ENCODE data around the gene CD59. TPM values are rescaled to one million over a fixed set of nuclear protein-coding genes. Genes with fewer than 3 reads are reported as not detected.

Gene CD59
- total and polyA plus RNA-seq, 2 of the 4 experiments (the other 2 are of a cell fraction) = 765 to 1,140 TPM

DNA sequence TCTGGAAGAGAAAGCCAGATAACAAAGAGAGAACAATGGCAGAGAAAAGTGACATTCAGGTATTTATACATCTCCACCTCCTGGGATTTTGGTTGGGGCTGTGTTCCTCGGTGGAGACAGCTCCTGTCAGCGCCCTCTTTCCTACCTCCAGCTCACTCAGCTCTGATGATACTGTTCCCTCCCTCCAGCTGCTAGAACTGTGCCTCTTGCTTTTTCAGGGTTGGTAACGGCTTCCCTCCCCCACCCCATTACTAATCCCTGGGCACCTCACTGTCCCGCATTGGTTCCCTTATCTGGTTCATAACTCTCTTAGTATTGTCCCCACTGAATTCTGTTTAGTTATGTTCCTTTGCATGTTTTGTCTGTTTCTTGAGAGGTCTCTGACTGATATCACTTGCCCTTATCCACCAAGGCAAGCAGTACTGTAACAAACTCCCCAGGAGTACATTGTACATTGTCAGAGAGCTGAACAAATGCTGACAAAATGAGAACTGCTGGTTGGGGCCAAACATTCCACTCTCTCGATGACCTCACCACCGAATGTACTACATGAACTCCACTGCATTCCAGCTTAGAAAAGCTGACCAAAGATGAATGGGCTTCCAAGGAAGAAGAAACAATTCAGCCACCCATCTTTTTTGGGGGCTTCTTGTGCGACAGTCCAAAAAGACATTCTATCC lies 43.8 kb upstream of the CD59 start (continued):
- no peak for TF ChIP-seq RFX5 (IDR thresholded peaks at IDR 0.05; ENCODE audit: low read depth, low read length)

DNA sequence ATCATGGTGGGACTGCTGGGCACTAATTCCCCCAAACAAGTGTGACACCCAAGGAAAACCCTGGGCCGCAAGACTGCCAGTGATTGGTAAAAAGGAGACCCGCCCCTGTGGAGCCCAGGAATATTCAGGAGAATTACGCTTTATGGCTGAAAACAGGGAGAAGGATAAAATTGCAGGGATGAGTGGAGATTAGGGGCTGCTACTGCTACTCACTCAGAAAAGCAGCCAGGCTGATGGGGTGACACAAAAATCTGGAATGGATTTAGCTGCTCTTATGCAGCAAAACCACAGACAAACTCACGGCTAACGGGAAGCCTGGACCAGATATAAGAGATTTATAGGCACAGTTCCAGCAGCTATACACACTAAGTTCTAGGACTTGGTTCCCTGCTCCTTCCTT lies 42.5 kb upstream of the CD59 start:
- Histone ChIP-seq H2BK20ac (ENCODE audit: low read depth, low read length) (no peak overlapping the region), H2BK15ac (ENCODE audit: low read depth, low read length) (no peak overlapping the region), H4K91ac (ENCODE audit: insufficient read depth, low read depth, low read length) (no peak overlapping the region), H4K5ac (ENCODE audit: low read depth, low read length) (no peak overlapping the region), H3K56ac (ENCODE audit: extremely low read depth, insufficient read depth, low read length) (no peak overlapping the region), H2AFZ (replicated peaks; ENCODE audit: low read length, poor library complexity) (peak overlapping the region; percentile 86), H2BK5ac (ENCODE audit: low read depth, low read length, poor library complexity, severe bottlenecking) (no peak overlapping the region), H3K27ac (ENCODE audit: insufficient read depth, low read length) (no peak overlapping the region), H3K18ac (ENCODE audit: low read depth, low read length) (no peak overlapping the region), H3K36me3 (ENCODE audit: control insufficient read depth, insufficient read depth, low read length) (no peaks in the 10 kb centered on the region), H3K79me1 (ENCODE audit: low read depth in 1 of 2, low read length in 2 of 2) (peaks cover 0 to 1% of the 10 kb centered on the region in 2 experiments; a peak in 2 of 4 replicates), H4K8ac (ENCODE audit: low read depth in 2 of 2, low read length in 2 of 2) (peak overlapping the region in 1 of 2 experiments; percentile 46; a peak in 1 of 4 replicates), H3K4me2 (ENCODE audit: low read depth, low read length) (peak overlapping the region; percentile 44; the same call in 1 of the 2 replicates), H3K14ac (replicated peaks; ENCODE audit: low read depth, low read length) (no peak overlapping the region), H3K9me3 (ENCODE audit: control insufficient read depth, insufficient read depth, low read length) (peaks cover 2% of the 10 kb centered on the region; the same call in 1 of the 2 replicates), H3K23ac (ENCODE audit: low read depth, low read length) (peak overlapping the region; percentile 31; the same call in 1 of the 2 replicates), H3K4me3 (ENCODE audit: insufficient read depth, low read depth, low read length) (no peak overlapping the region), H3K4me1 (ENCODE audit: control insufficient read depth, insufficient read depth, low read length) (peaks cover 16% of the 10 kb centered on the region), H4K20me1 (ENCODE audit: insufficient read depth, low read length) (no peaks in the 10 kb centered on the region), H3K9me1 (ENCODE audit: insufficient read depth, low read length) (peaks cover 15% of the 10 kb centered on the region), H3K27me3 (ENCODE audit: control insufficient read depth, insufficient read depth, low read length) (peaks cover 5% of the 10 kb centered on the region), H3K9ac (ENCODE audit: low read depth, low read length) (no peak overlapping the region), H2AK5ac (ENCODE audit: low read depth, low read length) (no peak overlapping the region; the same call in 1 of the 2 replicates), H2BK120ac (ENCODE audit: low read depth, low read length) (peak overlapping the region; percentile 33; the same call in 1 of the 2 replicates), H3K4ac (ENCODE audit: low read depth, low read length) (0 out of 2 replicates have a peak overlapping the region, but pooled peaks have one; percentile 23), H2AK9ac (replicated peaks; ENCODE audit: low read depth, low read length, poor library complexity) (no peak overlapping the region)
- BruUV-seq (replicated peaks) = no TSS peak
- dilution Hi-C loops (cut with HindIII; ENCODE audit: low sequenced_read_pairs, unreplicated experiment) (no loop called here), intact Hi-C loops (cut with micrococcal nuclease) (loop anchor here (1.0 kb wide), 1 partner anchor 24 kb away; no protein-coding TSS in a partner anchor), in situ Hi-C loops (cut with MboI; ENCODE audit: low sequenced_read_pairs) (no loop called here)
- WGBS, 2 experiments (ENCODE audit: extremely low coverage in 2 of 2, insufficient read length in 1 of 2) = 10% methylated on average over 2 of the region's 5 CpGs; no CpG with 5 or more reads in 1 of the 2 experiments
- DNase-seq = peak; percentile 83
- TF ChIP-seq CEBPB (IDR thresholded peaks at IDR 0.05; ENCODE audit: low read depth, low read length) (no peak), MAZ (IDR thresholded peaks at IDR 0.05; ENCODE audit: borderline replicate concordance, low read depth, low read length) (no peak)
- TF ChIP-seq, protein P1, sequence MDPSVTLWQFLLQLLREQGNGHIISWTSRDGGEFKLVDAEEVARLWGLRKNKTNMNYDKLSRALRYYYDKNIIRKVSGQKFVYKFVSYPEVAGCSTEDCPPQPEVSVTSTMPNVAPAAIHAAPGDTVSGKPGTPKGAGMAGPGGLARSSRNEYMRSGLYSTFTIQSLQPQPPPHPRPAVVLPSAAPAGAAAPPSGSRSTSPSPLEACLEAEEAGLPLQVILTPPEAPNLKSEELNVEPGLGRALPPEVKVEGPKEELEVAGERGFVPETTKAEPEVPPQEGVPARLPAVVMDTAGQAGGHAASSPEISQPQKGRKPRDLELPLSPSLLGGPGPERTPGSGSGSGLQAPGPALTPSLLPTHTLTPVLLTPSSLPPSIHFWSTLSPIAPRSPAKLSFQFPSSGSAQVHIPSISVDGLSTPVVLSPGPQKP (IDR thresholded peaks at IDR 0.05; ENCODE audit: borderline replicate concordance, low read depth, low read length) = no peak
- peak; percentile 15; the same call in 1 of the 2 replicates for ATAC-seq (ENCODE audit: low read depth)
- POLR2A ChIA-PET (ENCODE audit: unreplicated experiment) = no interaction called here
- CTCF ChIA-PET = no interaction called here
